NCI-H1092 (cell line): ENCODE data around the gene CFAP298.
"Not testable (repeated sequence)": the region's sequence is repeated elsewhere in the genome, so short reads cannot be mapped to it uniquely, and the experiment has no call there.

ENCODE experiments used
- DNase-seq: peaks from one replicate; lab custom pipeline; 2025; lab: John Stamatoyannopoulos, UW

Gene CFAP298

DNA sequence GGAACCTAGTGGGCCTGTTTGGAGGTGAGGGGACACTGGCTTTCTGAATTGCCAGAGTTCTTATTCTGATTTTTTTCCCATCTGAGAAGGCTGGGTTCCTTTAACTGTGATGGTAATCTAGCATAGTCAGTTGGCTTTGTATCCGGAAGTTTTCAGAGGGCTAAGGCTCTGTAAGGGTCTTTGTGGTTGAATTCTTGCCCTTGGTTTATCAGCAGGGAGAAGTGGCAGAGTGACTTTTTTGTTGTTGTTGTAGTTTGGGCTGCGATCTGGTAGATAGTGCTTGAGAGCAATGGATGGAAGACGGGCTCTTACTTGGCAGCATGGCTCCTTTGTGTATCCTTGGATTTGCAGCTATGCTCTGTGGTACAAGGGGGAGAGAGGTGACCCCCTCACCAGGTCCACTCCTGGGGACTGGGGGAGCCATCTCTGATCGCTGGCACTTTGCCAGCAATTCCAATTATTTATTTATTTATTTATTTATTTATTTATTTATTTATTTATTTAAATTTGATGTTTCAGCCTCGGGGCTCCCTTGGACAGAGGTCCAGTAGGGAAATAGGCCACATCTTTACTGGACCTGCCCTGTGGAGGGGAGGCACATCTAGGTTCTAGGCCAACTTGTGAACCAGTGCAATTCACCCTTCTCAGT lies 45.3 kb downstream of the CFAP298 start:
- no peak for DNase-seq

DNA sequence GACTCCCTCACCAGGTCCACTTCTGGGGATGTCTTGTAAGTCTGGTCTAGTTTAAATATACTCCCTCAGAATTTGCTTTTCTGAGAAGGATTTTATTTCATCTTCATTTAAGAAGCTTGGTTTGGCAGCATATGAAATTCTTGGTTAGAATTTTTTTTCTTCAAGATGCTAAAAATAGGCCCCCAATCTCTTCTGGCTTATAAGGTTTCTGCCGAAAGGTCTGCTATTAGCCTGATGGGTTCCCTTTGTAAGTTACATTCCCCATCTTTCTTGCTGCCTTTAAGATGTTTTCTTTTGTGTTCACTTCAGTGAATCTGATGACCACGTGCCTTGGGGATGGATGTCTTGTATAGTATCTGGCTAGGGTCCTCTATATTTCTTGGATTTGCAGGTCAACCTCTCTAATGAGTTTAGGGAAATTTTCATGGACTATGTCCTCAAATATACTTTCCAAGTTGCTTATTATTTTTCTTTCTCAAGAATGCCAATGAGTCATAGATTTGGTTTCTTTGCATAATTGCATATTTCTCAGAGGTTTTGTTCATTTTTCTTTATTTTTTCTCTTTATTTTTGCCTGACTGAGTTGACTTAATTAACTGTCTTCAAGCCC lies 46.2 kb downstream of the CFAP298 start:
- DNase-seq: no peak

DNA sequence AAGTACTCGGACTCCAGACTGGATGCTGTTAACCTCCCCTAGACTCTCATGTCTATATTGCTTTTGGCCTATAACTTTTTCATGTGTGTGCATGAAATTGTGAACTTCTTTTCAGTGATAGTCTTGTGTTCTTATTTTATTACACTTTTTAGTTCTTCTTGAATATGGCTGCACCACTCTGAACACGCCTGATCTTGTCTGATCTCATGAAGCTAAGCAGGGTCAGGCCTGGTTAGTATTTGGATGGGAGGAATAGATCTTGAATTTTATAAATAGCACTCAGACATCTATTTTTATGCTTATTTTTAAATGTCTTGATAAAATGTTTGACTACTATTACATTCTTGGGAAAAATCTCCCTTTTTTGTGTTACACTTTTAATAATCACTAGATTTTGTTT lies 49.3 kb downstream of the CFAP298 start:
- no peak for DNase-seq

DNA sequence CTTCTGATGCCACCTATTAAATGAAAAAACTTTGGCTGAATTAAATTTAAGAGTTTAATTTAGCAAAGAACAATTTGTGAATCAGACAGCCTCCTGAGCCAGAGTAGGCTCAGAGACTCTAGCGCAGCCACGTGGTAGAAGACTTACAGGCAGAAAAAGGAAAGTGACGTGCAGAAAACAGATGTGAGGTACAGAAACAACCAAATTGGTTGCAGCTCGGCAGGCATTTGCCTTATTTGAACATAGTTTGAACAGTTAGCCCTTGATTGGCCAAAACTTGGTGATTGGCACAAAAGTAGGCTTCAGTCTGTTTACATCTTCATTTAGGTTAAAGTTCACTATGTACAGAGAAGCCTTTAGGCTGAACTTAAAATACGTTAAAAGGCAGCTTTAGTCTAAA lies 49.8 kb downstream of the CFAP298 start:
- no peak for DNase-seq

DNA sequence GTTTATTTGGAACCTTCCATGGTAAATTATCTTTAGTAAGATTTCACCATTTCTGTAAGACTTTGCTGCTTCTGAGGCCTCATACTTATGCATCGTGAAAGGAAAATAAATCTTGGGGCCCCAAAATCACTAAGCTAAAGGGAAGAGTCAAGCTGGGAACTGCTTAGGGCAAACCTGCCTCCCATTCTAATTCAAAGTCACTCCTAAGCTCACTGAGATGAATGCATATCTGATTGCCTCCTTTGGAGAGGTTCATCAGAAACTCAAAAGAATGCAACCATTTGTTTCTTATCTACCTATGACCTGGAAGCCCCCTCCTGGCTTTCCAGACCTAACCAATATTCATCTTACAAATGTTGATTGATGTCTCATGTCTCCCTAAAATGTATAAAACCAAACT lies 50.7 kb downstream of the CFAP298 start:
- DNase-seq: not testable (repeated sequence)

DNA sequence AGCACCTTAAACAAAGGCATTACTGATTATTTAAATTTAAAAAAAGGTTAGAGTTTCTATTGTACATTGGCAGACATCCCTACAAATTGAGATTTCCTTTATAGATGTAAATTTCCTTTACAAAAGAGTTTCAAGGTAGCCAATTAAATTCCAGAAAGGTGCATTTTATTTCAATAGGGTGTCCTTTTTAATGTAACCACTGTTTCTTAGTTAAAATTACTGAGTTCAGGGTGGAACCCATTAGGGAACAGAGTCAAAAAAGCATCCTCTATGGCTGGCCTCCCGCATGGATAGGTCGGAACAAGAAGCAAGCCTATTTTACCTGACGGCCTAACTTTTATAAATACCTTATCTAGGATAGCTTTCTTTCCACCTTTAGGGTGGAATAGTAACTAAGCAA lies 51.3 kb downstream of the CFAP298 start:
- no peak for DNase-seq

DNA sequence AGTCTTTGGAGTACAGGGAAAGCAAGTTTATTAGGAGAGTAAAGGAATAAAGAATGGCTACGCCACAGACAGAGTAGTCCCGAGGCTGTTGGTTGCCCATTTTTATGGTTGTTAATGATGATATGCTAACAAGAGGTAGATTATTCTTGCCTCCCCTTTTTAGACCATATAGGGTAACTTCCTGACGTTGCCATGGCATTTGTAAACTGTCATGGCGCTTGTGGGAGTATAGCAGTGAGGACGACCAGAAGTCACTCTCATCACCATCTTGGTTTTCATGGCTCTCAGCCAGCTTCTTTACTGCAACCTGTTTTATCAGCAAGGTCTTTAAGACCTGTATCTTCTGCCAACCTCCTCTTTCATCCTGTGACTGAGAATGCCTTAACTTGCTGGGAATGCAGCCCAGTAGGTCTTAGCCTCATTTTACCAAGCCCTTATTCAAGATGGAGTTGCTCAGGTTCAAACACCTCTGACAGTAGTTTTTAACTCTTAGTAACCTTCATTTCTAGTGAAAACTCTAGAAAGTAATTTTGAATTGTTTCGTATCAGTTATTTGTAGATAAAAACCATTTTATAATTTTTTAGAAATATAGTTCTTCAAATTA lies 53.1 kb downstream of the CFAP298 start:
- no peak for DNase-seq

DNA sequence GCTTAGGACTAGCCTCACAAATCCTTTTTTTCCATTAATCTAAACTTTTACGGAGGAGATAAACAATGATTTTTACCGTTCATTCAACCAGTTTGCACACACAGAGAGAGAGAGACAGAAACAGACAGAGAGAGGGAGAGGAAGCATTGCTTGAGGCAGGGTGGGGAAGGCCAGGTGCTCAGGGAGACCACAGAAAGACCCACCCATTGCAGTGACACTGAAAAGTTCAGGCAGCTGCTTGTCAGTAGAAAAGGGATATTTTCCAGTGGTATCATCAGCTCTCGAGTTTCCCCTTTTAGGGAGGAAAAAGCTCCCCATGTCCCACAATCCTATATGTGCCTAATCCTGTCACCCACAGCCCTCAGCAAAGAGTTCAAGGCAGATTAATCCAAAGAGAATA lies 54.1 kb downstream of the CFAP298 start:
- no peak for DNase-seq

DNA sequence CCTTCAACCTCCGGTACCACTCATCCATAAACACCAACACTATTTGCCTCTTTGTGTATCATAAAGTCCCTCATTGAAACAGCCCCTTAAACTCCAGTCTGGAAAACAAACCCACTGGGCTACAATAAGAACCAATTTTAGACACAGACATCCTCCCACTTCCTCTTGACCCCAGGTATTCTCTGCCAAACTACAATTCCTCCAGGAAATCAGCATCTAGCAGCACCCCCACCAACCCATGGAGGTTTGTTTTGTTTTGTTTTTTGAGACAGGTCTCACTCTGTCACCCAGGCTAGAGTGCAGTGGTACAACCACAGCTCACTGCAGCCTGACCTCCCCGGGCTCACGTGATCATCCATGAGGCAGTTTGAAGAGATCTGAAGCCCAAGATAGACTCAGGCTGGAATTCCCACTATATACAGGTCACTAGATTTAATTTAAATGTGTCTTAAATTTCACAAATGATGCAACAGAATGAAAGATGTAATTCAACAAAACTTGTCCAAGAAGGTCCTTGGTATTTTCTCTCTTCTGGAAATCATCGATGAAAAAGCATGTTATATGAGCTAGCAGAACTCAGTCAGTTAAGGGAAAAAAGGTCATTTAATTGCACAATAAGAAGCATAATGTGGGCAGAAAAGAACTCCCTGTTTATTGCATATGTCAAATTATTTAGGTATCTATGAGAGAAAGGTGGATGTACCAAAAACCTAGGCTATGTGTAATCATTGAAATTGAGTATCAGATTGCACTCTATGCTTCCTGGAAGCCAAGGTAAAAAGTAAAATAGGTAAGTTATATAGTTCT lies 57.1 kb downstream of the CFAP298 start:
- DNase-seq: no peak

DNA sequence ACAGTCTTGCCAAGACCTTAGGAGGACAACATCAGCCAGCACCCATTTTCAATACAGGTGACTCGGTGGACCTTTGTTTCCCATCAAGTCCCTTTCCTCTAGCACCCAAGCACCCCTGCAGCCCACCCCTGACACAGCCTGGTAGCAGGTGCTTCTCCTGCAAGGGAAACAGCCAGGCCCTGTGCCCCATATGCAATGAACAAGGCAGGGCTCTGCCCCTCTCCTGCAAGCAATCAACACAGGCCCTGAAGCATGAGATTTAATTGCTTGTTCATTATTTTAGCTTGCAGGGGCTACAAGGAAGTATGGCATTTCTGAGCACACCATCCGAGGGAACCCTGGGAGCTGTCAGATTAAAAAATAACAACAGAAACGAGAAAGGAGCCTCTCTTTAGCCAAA lies 62.3 kb downstream of the CFAP298 start:
- DNase-seq: no peak

DNA sequence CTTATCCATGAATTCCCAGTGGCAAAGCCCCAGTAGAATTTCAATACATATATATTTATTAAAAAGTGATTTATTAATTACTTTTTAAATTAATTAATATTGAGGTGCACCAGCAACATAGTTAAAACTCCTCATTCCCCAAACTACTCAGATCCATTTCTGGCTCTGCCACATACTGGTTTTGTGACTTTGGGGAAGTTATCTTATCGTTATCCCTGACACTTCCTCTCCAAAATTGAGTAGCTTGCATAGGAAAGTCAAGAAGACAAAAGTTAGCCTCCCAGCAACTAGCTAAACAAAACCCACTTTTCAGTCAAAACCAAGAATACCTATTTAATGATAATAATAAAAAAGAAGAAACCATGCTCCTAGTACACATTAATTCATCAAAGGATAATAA lies 62.7 kb downstream of the CFAP298 start:
- no peak for DNase-seq
